GM19099 (cell line): ENCODE data around the gene AXIN1.

Experiments
- POLR2A ChIP-seq: IDR thresholded peaks from 3 replicates; pipeline ENCODE4 v1.6.1; 2011; ENCODE audit warnings: low read depth; ENCODE audit not compliant: insufficient read length; ENCODE audit errors: extremely low read depth

The AXIN1 gene

GRCh38 chr16:325375-326145, 27.0 kb downstream of the AXIN1 start:
- no peak for TF ChIP-seq POLR2A

DNA sequence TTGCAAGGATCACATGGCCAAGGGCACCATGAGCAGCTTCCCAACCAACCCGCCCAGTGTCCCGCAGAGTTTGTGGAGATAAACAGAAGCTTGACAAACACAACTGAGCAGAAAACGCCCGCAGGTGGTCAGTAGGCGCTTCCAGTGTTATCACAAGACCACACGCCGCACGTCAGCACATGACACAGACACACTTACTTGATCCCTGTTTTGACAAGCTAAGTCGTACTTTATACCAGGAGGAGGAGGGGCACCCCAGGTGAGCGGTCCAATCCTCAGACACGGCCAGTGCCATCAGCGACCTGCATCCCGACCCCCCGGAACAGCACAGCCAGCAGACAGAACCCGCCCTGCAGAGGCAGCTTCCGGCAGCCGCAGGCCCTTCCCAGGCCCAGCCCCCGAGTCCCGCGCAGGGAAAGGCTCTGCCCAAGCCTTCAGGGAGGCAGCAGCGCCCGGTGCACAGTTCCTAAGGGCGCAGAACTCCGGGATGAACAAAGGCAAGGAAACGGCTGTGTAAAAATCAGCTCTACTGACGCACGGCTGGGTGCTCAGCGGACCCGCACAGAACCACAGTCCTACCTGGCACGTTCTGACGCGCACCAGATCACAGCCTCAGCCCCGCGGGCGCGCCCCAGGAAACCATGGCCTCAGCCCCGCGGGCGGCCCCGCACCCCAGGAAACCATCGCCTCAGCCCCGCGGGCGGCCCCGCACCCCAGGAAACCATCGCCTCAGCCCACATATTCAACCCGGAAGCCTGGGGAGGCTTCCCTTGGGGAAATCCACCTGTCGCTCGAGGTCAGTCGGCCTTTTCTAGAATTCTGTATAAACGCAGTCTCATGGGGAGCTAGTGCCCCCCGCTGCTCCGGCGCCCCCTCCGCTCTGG, 27.8 kb downstream of the AXIN1 start:
- TF ChIP-seq POLR2A, result peak; percentile 56

- no peak for TF ChIP-seq POLR2A
Observed at GRCh38 chr16:324201-324450, 28.4 kb downstream of the AXIN1 start.

DNA sequence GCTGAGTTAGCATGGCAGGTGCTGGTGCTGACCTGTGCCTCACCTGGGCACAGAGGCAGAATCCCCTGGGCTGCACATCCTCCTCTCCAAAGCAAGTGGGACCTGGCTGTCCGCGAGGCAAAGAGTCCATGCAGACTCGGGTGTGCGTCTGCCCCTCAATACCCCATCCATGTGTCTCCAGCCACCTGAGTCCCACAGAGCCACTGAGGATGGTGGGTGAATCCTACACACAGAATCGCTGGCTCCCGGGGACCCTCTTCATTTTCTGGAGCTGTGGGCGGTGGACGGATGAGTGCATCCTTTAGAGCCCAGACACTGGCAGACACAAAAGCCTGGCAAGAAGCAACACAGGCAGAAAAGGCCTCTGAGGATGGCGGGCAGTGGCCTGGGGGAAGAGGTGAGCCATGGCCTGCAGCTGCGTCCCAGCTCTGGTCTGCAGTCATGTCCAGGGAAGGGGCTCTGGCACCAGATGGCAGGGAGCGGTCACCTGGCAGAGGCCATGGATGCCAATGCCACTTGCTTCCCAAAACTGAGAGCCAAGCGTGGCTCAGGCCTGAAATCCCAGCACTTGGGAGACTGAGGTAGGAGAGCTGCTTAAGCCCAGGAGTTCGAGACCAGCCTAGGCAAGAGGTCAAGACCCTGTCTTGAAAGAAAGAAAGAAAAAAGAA, 29.9 kb downstream of the AXIN1 start:
- no peak for TF ChIP-seq POLR2A

GRCh38 chr16:321532-321931, 31.0 kb downstream of the AXIN1 start:
- TF ChIP-seq POLR2A, result no peak

- no peak for TF ChIP-seq POLR2A
Observed at GRCh38 chr16:320206-320605, 32.3 kb downstream of the AXIN1 start.

DNA sequence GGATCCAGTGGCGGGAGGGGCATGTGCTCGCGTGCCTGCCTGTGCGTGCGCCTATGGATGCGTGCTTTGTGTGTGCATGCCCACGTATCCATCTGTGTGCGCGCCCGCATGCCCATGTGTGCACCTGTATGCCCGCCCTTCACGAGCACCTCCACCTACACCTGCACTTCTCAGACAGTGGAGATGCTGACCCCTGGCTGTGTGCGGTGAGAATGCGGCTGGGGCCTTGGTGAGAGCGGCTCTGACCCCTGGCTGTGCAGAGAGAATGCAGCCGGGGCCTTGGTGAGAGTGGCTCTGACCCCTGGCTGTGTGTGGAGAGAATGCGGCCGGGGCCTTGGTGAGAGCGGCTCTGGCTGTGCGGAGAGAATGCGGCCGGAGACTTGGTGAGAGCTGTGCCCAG, 33.9 kb downstream of the AXIN1 start:
- no peak for TF ChIP-seq POLR2A

DNA sequence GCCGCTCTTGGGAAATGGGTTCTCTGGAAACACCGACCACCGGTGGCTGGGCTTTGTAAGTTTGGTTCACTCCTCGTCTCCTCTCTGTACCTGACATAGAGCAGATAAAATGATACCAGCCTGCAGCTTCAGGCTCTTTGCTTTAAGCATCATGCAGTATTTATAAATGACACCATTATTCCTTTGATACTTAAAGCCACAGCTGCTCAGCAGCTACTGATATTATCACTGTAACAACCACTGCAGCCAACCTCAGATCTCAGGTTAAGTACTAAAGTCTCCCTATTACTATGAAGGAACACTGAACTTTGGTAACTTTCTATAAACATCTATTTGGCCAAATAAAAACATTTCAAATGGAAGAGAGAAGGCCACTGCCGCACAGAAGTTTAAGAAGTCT, 34.9 kb downstream of the AXIN1 start:
- no peak for TF ChIP-seq POLR2A

GRCh38 chr16:316741-317464, 35.6 kb downstream of the AXIN1 start:
- no peak for TF ChIP-seq POLR2A

GRCh38 chr16:314795-315299, 37.7 kb downstream of the AXIN1 start:
- TF ChIP-seq POLR2A, result no peak

GRCh38 chr16:314351-314750, 38.2 kb downstream of the AXIN1 start:
- no peak for TF ChIP-seq POLR2A

DNA sequence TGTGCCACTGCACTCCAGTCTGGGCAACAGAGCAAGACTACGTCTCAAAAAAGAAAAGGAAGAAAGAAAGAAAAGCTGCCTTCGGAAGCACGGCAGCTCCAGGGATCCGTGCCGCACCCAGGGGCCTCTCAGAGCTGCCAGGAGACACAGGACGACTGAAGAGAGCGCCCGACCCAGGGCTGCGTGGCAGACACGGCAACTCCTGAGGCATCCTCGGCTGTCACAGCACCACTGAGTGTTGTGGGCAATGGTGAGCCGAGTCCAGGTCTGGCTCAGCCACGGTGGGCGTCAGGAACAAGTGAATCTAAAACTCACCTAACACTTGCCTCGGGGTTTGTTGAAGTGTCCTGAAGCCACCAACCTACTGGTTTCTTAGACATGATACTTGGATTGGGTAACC, 40.8 kb downstream of the AXIN1 start:
- TF ChIP-seq POLR2A, result no peak

DNA sequence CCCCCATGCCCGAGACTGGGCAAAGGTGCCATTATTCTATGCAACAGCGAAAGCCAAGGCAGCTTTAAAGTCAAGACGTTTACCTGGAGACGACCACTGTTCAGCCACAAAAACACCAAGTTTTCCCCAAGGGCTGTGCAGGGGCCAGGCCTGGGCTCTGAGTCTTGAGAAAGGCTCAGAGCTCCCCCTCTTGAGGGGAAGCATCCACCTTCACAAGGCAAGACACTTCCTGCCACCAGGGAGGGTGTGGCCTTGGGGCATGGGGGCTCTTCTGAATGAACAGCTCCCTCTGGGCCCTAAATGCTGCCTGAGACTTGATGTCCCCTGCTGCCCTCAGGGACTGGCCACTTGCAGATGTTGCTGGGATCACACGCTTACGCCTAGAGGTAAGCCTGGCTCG, 43.0 kb downstream of the AXIN1 start:
- no peak for TF ChIP-seq POLR2A

GRCh38 chr16:307691-308312, 44.7 kb downstream of the AXIN1 start:
- TF ChIP-seq POLR2A, result no peak

GRCh38 chr16:306911-307370, 45.6 kb downstream of the AXIN1 start:
- TF ChIP-seq POLR2A, result no peak

- no peak for TF ChIP-seq POLR2A
Observed at GRCh38 chr16:305916-306626, 46.5 kb downstream of the AXIN1 start.
